HK-2 (cell line): Measurements from ENCODE around the gene SNX30.

Experiments used
- DNase-seq: peaks from one replicate; pipeline ENCODE4 v3.0.0-alpha.2; 2018; ENCODE audit not compliant: unreplicated experiment

Gene SNX30

DNA sequence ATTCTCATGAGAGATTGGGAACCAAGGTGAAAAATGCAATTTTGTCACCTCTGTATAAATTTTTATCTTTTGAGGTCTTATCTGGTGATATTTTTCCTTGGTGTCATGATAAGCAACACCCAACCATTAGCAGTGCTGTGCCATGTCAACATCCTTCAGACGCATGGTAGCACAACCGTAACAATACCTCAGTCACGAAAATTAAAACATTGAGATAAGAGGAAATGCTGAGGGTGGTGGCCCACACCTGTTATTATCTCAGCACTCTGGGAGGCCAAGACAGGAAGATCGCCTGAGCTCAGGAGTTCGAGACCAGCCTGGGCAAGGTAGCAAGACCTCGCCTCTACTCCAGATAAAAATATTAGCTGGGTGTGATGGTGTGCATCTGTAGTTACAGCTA is 107.4 kb downstream of the SNX30 start:
- no peak for DNase-seq

- no peak for DNase-seq
Measured at GRCh38 chr9:112858625-112859147, 108.1 kb downstream of the SNX30 start.

DNA sequence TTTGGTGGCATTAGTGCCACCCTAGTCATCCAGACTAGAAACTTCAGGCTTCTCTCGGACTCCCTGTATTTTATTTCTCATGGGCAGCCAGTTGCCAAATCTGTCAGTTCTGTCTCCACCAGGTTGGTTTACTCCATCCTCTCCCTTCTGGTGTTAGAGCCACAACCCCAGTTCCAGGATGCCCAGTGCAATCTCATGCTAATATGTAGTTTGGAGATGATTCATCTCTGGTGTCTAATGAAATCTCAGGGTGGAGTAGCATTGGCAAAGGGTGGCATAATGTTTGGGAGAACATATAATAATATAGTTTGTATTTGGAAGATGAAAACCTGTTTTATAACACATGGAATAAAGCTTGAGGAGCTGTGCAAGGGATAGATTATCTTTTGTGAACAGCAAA is 109.9 kb downstream of the SNX30 start:
- no peak for DNase-seq

GRCh38 chr9:112861155-112861554 is 110.6 kb downstream of the SNX30 start:
- no peak for DNase-seq

DNA sequence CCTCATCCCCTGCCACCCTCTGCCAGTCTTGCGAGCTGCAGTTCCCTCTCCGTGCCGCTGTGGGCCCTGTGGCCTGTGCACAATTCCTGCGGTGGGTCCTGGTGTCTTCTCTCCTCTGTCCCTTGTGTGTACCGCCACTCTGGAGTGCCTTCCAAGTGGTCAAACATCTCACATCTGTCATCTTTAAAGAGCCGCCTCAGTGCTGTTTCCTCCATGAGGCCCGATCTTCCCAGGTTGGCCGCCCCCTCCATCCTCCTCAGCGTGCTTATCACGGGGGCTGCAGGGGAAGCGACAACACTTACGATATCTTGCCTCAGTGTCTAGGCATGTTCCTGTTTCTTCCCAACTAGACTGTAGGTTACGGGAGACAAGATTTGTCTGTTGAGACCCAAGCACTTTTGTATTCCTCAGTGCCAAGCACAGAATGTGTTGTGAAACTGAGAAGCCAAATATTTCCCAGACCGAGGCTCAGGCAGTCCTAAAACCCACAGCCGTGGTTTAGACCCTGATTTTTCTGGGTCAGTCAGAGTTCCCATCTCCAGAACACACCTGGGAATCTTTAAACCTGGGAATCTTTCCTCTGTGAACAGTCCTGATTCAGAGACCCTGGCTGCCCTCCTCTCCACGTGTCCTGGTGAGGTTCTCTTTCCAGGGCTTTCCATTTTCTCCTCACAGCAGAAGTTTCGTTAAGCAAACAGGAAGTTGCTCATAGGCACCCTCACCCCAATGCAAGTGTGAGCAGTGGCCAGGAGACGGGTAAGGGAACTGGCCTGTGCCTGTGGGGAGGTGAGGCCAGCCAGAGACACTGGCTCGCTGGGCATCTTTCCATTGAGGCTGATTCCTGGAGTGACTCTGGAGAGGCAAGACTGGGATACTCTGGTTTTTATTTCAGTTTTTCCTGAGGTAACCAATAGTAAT is 111.3 kb downstream of the SNX30 start:
- DNase-seq: no peak

DNA sequence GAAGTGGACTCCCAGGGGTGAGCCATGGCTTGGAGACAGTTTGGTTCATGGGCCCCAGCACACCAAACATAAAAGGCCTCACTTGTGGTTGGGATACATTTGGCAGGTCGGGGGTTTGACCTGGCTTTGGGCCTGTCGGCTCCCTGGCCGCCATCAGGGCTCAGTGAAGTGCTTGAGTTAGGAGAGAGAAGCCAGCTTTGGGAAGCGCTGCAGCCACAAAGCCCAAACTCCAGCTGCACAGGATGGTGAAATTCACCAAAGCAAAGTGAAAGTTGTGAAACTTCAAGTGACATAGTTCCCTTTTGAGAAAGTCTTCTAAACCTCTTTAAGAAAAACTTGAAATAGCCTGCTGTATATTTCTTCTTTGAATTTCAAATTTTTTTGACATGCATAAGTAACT is 112.7 kb downstream of the SNX30 start:
- DNase-seq: no peak

GRCh38 chr9:112863746-112864145 is 113.2 kb downstream of the SNX30 start:
- no peak for DNase-seq

DNA sequence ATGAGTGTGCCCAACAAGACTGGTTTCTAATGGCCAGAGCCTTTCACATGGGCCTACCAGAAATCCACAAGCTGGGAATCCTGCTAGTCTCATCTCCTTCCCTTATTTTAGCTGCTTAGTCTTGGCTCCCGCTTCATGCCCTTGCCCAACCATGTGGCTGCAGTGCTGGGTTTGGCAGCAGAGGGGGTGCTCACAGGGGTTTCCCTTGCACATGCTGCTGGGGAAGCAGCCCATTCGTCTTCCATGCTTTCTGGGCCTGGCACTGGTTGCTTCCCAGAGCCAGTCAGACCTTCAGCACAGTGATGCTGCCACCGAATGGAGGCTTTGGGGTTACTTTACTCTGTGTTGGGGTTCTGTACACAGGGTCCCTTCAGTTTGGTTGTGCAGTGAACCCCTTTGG is 113.8 kb downstream of the SNX30 start:
- no peak for DNase-seq

DNA sequence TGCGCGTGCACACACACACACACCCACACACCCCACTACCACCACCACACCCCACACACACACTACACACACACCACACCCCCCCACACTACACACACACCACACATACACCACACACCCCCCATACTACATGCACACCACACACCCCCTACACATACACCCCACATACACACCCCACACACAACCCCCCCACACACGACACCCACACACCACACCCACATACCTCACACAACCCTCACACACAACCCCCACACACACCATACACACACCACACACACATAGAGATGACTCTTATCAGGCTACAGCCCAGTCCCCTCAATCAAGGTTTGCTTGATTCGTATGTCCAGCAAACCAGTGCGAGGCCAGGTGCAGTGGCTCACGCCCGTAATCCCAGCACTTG is 114.4 kb downstream of the SNX30 start:
- DNase-seq: no peak

- DNase-seq: peak; percentile 56
Measured at GRCh38 chr9:112866662-112867274, 116.2 kb downstream of the SNX30 start.

DNA sequence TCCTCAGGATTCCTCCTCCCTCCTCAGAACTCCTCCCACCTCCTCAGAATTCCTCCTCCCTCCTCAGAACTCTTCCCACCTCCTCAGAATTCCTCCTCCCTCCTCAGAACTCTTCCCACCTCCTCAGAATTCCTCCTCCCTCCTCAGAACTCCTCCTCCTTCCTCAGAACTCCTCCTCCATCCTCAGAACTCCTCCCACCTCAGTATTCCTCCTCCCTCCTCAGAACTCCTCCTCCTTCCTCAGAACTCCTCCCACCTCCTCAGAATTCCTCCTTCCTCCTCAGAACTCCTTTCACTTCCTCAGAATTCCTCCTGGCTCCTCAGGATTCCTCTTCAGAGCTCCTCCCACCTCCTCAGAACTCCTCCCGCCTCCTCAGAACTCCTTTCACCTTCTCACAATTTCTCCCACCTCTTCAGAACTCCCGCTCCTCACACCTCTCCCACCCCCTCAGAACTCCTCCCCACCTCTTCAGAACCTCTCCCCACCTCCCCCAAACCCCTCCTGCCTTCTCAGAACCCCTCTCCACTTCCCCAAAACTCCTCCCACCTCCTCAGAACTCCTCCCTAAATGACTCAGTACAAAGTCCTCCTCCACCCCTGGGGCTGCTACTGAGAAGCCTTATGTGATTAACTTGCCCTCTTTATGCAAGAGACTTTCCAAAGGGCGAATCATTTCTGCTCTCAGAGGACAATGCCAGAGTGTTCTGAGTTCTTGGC is 116.9 kb downstream of the SNX30 start:
- peak; percentile 55 for DNase-seq

GRCh38 chr9:112868461-112868860 is 117.9 kb downstream of the SNX30 start:
- no peak for DNase-seq

- DNase-seq: no peak
Measured at GRCh38 chr9:112869041-112869529, 118.5 kb downstream of the SNX30 start.

DNA sequence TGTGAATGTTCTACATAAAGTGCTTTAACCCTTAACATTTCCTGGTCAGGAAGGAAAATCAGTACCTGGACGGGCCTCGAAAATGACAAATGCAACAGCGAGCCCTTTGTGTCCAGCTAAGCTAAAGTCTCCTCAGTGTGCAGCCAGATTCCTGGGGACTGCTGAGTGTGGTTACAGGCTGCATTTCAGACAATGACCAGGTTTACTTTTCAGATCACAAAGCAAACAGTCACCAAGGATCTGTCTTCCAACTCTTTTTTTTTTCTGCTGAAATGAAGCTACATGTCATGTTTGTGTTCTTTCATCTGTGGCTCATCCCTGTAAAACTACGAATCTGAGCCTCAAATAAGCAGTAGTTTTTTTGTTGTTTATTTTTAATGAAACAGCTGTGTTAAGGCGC is 119.4 kb downstream of the SNX30 start:
- no peak for DNase-seq

DNA sequence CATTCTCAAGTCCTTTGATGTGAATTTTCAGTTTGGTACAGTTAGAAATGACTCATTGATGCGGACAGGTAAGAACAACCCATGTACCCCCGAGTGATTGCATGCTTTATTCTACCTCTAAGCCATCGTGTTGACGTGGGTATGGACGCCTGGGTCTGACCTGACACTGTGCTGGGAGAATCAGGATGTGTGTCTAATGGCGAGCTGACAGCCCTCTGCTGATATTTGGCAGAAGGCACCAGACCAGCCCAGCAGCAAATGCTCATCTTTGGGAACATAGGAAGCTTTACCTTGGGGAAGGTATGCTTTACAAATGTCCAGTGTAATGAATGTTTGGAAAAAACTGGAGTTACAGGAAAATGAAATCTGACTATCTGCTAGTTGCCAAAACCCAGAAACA is 120.0 kb downstream of the SNX30 start:
- no peak for DNase-seq

DNA sequence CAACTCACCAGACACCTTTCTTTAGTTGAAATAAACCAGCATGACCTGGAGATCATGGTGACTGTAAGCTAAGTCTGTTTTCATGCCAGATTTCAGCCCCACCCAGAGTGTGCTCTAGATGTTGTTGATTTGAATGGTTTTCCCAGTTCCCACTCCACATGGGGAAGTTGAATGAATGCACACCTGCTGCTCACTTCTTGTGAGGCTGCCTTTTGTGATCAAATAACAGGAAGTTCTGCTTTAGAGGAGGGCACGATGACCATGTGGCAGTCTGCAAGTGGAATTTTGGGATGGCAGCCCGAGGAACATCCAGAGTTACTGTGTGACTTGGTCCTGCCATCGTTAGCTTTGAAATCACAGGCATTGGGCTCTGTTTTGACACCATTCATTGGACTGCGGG is 121.5 kb downstream of the SNX30 start:
- no peak for DNase-seq

DNA sequence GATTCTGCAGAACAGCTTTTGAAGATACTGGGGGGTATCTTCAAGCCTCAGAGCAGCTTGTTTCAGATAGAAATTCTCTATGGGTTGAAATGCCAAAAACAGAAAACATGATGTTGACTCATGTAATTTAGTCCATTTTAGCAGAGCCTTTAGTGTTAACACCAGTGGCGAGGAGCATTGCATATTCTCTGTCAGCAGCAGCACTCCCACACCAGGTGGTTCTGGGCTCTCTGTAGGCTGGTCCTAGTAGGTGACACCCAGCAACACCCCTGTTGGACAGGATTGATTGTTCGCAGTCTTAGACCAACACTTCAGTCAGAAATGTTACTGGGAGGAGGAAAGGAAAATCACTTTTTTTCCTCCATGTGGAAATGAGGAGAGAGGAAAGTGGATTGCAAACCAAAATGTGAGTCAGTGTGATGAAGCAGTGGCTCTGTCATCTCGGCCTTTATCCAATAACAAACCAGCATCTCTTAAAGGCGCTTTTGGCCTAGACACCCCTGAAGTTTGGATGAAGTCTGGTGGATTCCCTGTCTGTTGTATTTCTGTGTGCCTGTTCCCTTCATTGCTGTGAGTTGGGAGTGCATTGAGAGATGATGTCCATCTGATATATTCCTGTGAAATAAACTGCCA is 123.3 kb downstream of the SNX30 start:
- DNase-seq: no peak

DNA sequence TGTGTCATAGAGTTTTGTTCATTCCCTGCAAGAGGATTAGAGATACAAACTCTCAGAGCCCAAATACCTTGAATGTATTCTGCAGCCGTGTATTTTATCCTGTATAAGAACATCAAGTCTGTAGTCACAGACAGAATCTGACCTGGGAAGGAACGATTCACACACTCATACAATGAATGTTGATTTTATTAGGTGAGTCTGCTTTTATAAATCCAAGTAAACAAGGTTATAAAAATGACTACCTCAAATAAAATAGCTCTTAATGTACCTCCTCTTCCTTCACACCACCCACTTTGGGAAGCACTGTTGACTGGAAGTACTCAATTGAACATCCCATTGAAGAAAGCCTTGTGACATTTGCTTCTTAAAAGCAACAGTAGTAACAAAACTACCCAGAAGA is 128.2 kb downstream of the SNX30 start:
- no peak for DNase-seq

- no peak for DNase-seq
Measured at GRCh38 chr9:112880650-112881049, 130.1 kb downstream of the SNX30 start.

GRCh38 chr9:112881331-112881730 is 130.8 kb downstream of the SNX30 start:
- peak; percentile 14 for DNase-seq

DNA sequence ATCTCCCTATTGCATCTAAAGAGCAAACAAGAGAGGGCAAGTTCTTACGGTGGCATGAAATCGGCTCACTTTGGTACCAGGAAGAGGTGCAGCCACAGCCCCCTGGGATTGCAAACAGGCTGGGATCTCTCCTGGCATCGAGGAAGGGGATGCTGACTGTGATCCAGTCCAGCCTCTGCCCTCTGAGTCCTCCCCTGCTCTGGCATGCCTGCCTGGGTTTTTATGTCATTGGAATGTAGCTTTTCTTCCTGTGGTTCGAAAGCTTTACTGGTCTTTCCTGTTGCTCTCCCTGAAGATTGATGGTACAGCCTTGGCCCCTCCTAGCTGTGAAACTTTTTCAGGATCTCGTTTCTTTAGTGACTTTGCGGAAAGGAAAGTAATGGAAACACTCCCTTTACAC is 133.5 kb downstream of the SNX30 start:
- DNase-seq: no peak

- DNase-seq: no peak
Measured at GRCh38 chr9:112884721-112885120, 134.2 kb downstream of the SNX30 start.
